Esophagus squamous epithelium (tissue), 4 donors: Measurements from ENCODE around the gene DYDC2.

Experiments used
- CTCF ChIP-seq, 6 experiments: fragments of 450-650 bp in 4 of 6; fragments of 200-600 bp in 2 of 6; sonication (generic) in 2 of 6; IDR thresholded peaks; one replicate each; pipeline ENCODE4 v1.5.1; 2016 to 2019; ENCODE audit warnings: antibody characterized with exemption in 6 of 6, mild to moderate bottlenecking in 4 of 6, moderate library complexity in 4 of 6
- POLR2A ChIP-seq, 4 donors: fragments of 450-650 bp; IDR thresholded peaks; one replicate each; pipeline ENCODE4 v1.6.1; 2017; ENCODE audit warnings: antibody characterized with exemption in 4 of 4, mild to moderate bottlenecking in 4 of 4, moderate library complexity in 3 of 4

- TF ChIP-seq CTCF (IDR thresholded peaks at IDR 0.05) (no peak), POLR2A (IDR thresholded peaks at IDR 0.05) (no peak)
These were observed 11.7 kb upstream of the DYDC2 start for GRCh38 chr10:80344912-80345311.
